Measurements from ENCODE around the gene EIF4G3. TPM values are rescaled to one million over a fixed set of nuclear protein-coding genes. Genes with fewer than 3 reads are reported as not detected.
"Not testable (repeated sequence)": the region's sequence is repeated elsewhere in the genome, so short reads cannot be mapped to it uniquely, and the experiment has no call there.

EIF4G3 gene
- total RNA-seq, 2 experiments from 2014 or later, result 56.7 to 64.3 TPM

DNA sequence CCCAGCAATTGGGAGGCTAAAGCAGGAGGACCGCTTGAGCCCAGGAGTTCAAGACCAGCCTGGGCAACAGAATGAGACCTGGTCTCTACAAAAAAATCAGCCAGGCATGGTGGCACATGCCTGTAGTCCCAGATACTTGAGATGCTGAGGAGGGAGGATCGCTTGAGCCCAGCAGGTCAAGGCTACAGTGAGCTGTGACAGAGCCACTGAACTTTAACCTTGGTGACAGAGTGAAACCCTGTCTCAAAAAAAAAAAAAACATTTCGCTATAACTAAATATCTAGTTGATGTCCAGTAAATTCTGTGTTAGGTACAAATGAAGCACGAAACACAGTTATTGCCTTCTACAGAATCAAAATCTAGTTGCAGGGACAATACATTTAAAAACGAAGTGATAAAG is 293.9 kb downstream of the EIF4G3 start:
- H3K27me3 Mint-ChIP-seq, result no peaks in the 10 kb centered on the region
- CTCF ChIA-PET, result no interaction called here
- no peak for DNase-seq

DNA sequence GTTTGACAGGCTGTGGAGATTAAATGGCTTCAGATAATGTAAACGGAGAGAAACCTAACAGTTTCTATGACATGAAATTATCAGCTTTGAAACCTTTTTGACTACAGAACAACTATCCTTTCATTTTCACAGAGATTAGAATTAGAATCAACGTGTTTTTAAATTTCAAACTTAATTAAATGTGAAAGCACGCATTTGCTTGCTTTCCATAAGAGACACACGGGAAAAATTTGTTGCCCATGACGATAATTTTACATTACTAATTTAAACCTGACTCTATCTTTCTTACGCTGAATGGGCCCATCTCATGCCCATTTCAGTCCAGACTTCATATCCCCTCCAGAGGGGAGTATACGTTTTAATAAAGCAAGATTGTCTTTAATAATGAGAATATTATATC is 297.9 kb downstream of the EIF4G3 start:
- no peaks in the 10 kb centered on the region for H3K9me3 Mint-ChIP-seq (ENCODE audit: low read depth)
- H3K27me3 Mint-ChIP-seq, result no peaks in the 10 kb centered on the region
- no peak overlapping the region for H3K27ac Mint-ChIP-seq
- H3K4me1 Mint-ChIP-seq, result peaks cover 6% of the 10 kb centered on the region
- H3K36me3 Mint-ChIP-seq, result peaks cover 26% of the 10 kb centered on the region
- DNase-seq (no peak), ATAC-seq (no peak)
- CTCF ChIA-PET, result no interaction called here
- no peak overlapping the region for H3K4me3 Mint-ChIP-seq

More for the DNA sequence above, 293.9 kb downstream of the EIF4G3 start:
- H3K4me1 Mint-ChIP-seq, result no peaks in the 10 kb centered on the region
- H3K4me3 Mint-ChIP-seq, result no peak overlapping the region
- peaks cover 16% of the 10 kb centered on the region for H3K36me3 Mint-ChIP-seq
- H3K9me3 Mint-ChIP-seq (ENCODE audit: low read depth), result no peaks in the 10 kb centered on the region
- no peak overlapping the region for H3K27ac Mint-ChIP-seq
- no peak for ATAC-seq

DNA sequence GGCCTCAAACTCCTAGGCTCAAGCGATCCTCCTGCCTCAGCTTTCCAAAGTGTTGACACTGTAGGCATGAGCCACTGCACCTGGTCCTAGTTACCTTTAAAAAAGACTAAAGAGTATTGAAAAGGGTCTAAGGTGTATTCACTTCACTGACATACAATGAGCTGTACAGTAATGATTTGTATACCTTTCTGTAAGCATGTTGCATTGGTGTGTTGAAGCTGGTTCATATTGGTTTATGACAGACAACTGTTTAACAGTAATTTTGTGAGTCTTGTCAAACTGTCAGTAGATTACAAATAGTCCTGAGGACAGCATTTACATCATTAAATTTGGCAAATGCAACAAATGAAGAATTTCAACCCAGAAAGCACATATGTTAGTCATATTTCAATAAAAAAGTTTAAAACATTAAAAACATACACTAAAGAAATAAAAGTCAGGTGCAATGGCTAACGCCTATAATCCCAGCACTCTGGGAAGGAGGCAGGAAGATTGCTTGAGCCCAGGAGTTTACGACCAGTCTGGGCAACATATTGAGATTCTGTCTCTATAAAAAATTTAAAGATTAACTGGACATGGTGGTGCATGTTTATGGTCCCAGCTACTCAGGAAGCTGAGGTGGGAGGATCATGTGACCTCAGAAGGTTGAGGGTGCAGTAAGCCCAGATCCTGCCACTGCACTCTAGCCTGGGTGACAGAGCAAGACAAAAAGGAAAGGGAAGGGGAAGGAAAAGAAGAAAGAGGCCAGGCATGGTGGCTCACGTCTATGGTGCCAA is 301.3 kb downstream of the EIF4G3 start:
- DNase-seq, result no peak
- no peak for ATAC-seq
- no peak overlapping the region for H3K4me3 Mint-ChIP-seq
- peaks cover 13% of the 10 kb centered on the region for H3K4me1 Mint-ChIP-seq
- no peaks in the 10 kb centered on the region for H3K9me3 Mint-ChIP-seq (ENCODE audit: low read depth)
- CTCF ChIA-PET, result no interaction called here
- H3K36me3 Mint-ChIP-seq, result peaks cover 25% of the 10 kb centered on the region
- no peaks in the 10 kb centered on the region for H3K27me3 Mint-ChIP-seq
- H3K27ac Mint-ChIP-seq, result no peak overlapping the region

DNA sequence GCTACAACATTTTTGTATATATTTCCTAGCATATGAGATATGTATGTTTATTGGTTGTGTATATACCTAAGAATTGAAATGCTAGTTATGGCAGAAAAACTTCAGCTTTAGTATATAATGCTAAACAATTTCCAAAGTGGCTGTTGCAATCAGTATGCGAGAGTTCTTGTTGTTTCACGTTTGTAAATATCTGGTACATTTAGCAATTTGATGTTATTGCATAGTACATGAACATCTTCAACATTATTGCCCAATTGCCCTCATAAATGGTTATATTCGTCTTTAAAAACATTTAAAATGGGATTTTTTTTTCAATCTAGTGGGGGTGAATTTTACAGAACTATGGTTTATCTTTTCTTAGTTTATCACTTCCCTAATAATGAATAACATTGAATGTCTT is 303.4 kb downstream of the EIF4G3 start:
- no peak overlapping the region for H3K4me3 Mint-ChIP-seq
- peaks cover 13% of the 10 kb centered on the region for H3K4me1 Mint-ChIP-seq
- CTCF ChIA-PET, result no interaction called here
- no peaks in the 10 kb centered on the region for H3K27me3 Mint-ChIP-seq
- DNase-seq, result no peak
- H3K36me3 Mint-ChIP-seq, result peaks cover 24% of the 10 kb centered on the region
- no peak for ATAC-seq
- no peaks in the 10 kb centered on the region for H3K9me3 Mint-ChIP-seq (ENCODE audit: low read depth)
- no peak overlapping the region for H3K27ac Mint-ChIP-seq

DNA sequence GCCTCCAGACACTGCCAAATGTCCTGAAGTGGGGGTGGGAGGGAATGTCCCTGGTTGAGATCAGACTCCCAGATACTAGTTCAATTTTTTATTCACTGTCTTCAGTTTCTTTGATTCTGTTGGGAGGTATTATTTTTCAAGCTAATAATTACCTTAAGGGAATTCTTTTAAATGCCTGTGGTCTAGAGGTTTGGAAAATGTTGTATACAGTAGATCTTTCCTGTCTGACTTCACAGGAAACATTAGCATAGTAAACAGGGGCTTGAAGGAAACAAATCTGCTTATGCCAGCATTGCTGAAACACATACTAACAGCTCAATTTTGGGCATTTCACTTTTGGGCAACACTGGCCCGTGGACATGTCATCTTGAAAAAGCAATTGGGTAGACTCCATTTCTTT is 305.3 kb downstream of the EIF4G3 start:
- no peak for ATAC-seq
- no peak overlapping the region for H3K4me3 Mint-ChIP-seq
- H3K27me3 Mint-ChIP-seq, result no peaks in the 10 kb centered on the region
- H3K36me3 Mint-ChIP-seq, result peaks cover 18% of the 10 kb centered on the region
- no peak for DNase-seq
- H3K27ac Mint-ChIP-seq, result no peak overlapping the region
- CTCF ChIA-PET, result interaction anchor here (1.0 kb wide), 1 partner anchor 324 kb away, joined by 5 read pairs; no protein-coding TSS in a partner anchor
- no peaks in the 10 kb centered on the region for H3K9me3 Mint-ChIP-seq (ENCODE audit: low read depth)
- H3K4me1 Mint-ChIP-seq, result peaks cover 13% of the 10 kb centered on the region

DNA sequence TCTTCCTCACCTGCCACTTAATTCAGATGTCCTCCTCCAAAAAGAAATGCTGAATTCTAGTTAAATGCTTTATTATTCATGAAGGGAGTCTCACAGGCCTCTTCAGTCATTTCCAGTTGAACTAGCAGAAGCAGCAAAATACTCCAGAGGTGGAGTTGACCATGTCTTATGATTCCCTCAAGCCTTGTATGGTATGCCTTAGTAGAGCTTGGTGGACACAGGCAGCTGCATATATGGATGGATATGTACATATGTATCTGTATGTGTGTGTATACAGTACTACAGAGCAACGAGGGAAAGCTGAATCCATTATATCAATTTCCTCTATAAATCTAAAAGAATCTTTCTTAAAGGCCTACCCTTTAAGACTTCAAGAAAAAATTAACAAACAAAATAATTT is 306.0 kb downstream of the EIF4G3 start:
- DNase-seq, result no peak
- CTCF ChIA-PET, result interaction anchor here (1.0 kb wide), 1 partner anchor 325 kb away, joined by 5 read pairs; no protein-coding TSS in a partner anchor
- Mint-ChIP-seq H3K4me1 (peaks cover 11% of the 10 kb centered on the region), H3K9me3 (ENCODE audit: low read depth) (no peaks in the 10 kb centered on the region), H3K36me3 (peaks cover 17% of the 10 kb centered on the region), H3K27ac (no peak overlapping the region), H3K4me3 (no peak overlapping the region), H3K27me3 (no peaks in the 10 kb centered on the region)
- ATAC-seq, result no peak

DNA sequence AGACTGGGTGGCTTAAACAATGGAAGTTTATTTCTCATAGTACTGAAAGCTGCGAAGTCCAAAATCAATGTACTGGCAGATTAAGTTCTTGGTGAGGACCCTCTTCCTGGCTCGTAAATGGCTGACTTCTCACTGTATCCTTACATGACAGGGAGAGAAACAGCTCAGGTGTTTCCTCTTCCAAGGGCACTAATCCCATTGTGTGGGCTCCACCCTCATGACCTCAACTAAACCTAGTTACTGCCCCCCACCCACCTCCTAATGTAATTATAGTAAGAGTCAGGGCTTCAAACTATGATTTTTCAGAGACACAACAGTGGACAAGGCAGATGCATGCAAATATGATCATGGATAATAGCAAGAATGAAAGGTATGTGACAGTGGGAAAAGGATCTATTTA is 308.4 kb downstream of the EIF4G3 start:
- Mint-ChIP-seq H3K36me3 (peaks cover 18% of the 10 kb centered on the region), H3K27ac (no peak overlapping the region), H3K4me3 (no peak overlapping the region), H3K4me1 (peaks cover 5% of the 10 kb centered on the region), H3K27me3 (no peaks in the 10 kb centered on the region), H3K9me3 (ENCODE audit: low read depth) (no peaks in the 10 kb centered on the region)
- no peak for ATAC-seq
- DNase-seq, result no peak
- CTCF ChIA-PET, result no interaction called here

DNA sequence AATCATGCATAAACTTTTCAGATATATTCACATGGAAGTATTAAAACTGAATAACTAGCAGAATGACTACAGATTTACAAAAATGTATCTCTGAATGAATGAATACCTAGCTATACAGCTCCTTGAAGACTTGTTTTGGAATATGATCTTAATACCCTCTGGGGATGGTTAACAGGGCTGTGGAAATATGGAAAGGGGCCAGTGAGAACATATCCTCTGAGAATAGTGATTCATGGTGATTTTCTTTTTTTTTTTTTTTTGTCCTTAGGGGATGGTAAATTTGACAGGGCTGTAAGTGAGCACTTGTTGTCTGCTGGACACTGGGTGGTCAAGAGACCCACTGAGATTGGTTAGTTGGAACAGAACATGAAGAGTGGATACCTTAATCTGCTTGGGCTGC is 308.9 kb downstream of the EIF4G3 start:
- H3K27me3 Mint-ChIP-seq, result no peaks in the 10 kb centered on the region
- ATAC-seq (no peak), DNase-seq (no peak)
- peaks cover 16% of the 10 kb centered on the region for H3K36me3 Mint-ChIP-seq
- H3K4me1 Mint-ChIP-seq, result peaks cover 1% of the 10 kb centered on the region
- H3K27ac Mint-ChIP-seq, result no peak overlapping the region
- H3K4me3 Mint-ChIP-seq, result no peak overlapping the region
- CTCF ChIA-PET, result interaction anchor here (1.1 kb wide), 1 partner anchor 29 kb away, joined by 3 read pairs; no protein-coding TSS in a partner anchor
- H3K9me3 Mint-ChIP-seq (ENCODE audit: low read depth), result no peaks in the 10 kb centered on the region

DNA sequence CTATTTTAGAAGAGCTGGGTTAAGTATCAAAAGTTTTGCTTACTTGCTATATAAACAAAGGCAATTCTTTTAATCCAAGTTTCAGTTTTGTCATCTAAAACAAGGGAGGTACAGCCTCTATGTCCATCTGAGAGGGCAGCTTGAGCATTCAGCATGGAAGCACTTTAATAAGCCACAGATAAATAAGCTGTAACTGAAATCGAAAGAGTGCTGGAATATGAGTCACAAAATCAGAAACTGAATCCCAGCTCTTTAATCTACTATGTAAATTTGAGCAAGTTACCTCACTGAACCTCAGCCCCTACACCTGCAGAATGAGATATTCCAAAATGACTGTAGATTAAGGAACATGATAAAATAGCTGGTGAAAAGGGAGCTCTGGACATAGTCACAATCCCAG is 309.6 kb downstream of the EIF4G3 start:
- H3K9me3 Mint-ChIP-seq (ENCODE audit: low read depth), result no peaks in the 10 kb centered on the region
- no peak for DNase-seq
- no peaks in the 10 kb centered on the region for H3K27me3 Mint-ChIP-seq
- H3K4me3 Mint-ChIP-seq, result no peak overlapping the region
- no peak overlapping the region for H3K27ac Mint-ChIP-seq
- no peak for ATAC-seq
- H3K4me1 Mint-ChIP-seq, result no peaks in the 10 kb centered on the region
- CTCF ChIA-PET, result interaction anchor here (1.1 kb wide), 1 partner anchor 29 kb away, joined by 3 read pairs; no protein-coding TSS in a partner anchor
- peaks cover 16% of the 10 kb centered on the region for H3K36me3 Mint-ChIP-seq

DNA sequence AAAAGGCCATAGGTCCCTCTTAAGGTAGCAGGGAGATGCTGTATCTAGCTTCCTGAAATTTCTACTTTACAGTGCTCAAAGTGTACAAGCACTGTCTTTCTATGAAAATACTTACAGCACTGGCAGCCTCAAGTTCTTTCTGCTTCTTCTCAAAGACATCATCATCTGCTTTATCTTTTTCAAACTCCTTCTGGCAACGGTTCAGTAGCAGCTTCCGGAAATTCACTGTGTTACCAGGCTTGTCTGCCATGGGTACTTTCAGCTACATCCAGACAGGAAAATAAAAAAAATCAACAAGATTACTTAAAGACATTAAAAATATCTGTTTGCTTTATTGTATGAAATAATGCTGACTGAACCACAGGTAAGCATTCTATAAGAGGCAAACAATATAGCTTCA is 311.7 kb downstream of the EIF4G3 start:
- Mint-ChIP-seq H3K27me3 (no peaks in the 10 kb centered on the region), H3K27ac (no peak overlapping the region), H3K36me3 (peaks cover 22% of the 10 kb centered on the region), H3K4me1 (no peaks in the 10 kb centered on the region), H3K4me3 (no peak overlapping the region), H3K9me3 (ENCODE audit: low read depth) (no peaks in the 10 kb centered on the region)
- ATAC-seq (no peak), DNase-seq (no peak)
- CTCF ChIA-PET, result interaction anchor here (0.7 kb wide), 1 partner anchor 16 kb away, joined by 3 read pairs; no protein-coding TSS in a partner anchor

DNA sequence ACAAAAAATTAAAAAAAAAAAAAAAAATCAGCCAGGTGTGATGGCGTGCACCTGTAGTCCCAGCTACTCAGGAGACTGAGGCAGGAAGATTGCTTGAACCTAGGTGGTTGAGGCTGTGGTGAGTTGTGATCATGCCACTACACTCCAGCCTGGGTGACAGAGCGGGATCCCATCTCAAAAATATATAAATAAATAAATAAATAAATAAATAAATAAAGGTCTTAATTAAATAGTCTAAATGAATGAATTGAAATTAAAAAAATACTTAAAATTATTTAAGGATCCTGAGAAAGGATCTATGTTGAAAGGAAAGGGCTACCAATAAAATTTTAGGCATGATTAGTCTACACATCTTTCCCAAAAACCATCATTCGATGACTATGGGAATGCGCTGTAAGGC is 322.2 kb downstream of the EIF4G3 start:
- H3K27me3 Mint-ChIP-seq, result no peaks in the 10 kb centered on the region
- CTCF ChIA-PET, result no interaction called here
- H3K27ac Mint-ChIP-seq, result no peak overlapping the region
- H3K4me1 Mint-ChIP-seq, result no peaks in the 10 kb centered on the region
- no peaks in the 10 kb centered on the region for H3K9me3 Mint-ChIP-seq (ENCODE audit: low read depth)
- no peak for ATAC-seq
- no peak for DNase-seq
- no peak overlapping the region for H3K4me3 Mint-ChIP-seq
- peaks cover 35% of the 10 kb centered on the region for H3K36me3 Mint-ChIP-seq

DNA sequence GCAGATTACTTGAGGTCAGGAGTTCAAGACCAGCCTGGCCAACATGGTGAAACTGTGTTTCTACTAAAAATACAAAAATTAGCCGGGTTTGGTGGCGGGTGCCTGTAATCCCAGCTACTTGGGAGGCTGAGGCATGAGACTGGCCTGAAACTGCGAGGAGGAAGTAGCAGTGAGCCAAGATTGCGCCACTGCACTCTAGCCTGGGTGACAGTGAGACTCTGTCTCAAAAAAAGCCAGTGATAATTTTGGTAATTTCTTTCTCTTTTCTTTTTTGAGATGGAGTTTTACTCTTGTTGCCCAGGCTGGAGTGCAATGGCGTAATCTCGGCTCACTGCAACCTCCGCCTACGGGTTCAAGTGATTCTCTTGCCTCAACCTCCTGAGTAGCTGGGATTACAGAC is 324.9 kb downstream of the EIF4G3 start:
- H3K4me3 Mint-ChIP-seq; H3K27ac Mint-ChIP-seq; H3K27me3 Mint-ChIP-seq; H3K9me3 Mint-ChIP-seq (ENCODE audit: low read depth); H3K4me1 Mint-ChIP-seq; ATAC-seq; CTCF ChIA-PET; DNase-seq: not testable (repeated sequence)
- peaks cover 25% of the 10 kb centered on the region for H3K36me3 Mint-ChIP-seq

DNA sequence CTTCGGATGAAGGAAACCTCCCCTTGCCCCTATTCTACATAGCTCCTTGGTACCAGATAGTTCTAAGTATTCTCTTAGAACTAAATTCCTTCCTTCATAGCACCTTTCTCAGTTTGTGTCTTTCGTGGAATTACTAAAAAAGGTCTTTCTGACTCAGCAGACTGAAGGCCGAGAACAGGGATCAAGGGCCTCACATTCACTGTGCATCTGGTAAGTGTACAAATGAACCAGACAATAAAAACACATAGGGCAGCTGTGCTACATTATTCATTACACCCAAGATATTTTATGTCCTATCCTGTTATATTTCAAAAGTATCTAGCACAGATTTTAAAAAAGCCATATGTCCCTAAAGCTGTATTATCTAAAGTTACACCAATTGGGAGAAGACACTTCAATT is 326.7 kb downstream of the EIF4G3 start:
- DNase-seq, result no peak
- no peak for ATAC-seq
- H3K27ac Mint-ChIP-seq, result no peak overlapping the region
- peaks cover 27% of the 10 kb centered on the region for H3K36me3 Mint-ChIP-seq
- no peaks in the 10 kb centered on the region for H3K9me3 Mint-ChIP-seq (ENCODE audit: low read depth)
- CTCF ChIA-PET, result interaction anchor here (0.9 to 1.8 kb wide), 3 partner anchors 10 to 216 kb away, joined by 3 to 5 read pairs (median 4); no protein-coding TSS in a partner anchor
- H3K4me1 Mint-ChIP-seq, result no peaks in the 10 kb centered on the region
- no peak overlapping the region for H3K4me3 Mint-ChIP-seq
- no peaks in the 10 kb centered on the region for H3K27me3 Mint-ChIP-seq

DNA sequence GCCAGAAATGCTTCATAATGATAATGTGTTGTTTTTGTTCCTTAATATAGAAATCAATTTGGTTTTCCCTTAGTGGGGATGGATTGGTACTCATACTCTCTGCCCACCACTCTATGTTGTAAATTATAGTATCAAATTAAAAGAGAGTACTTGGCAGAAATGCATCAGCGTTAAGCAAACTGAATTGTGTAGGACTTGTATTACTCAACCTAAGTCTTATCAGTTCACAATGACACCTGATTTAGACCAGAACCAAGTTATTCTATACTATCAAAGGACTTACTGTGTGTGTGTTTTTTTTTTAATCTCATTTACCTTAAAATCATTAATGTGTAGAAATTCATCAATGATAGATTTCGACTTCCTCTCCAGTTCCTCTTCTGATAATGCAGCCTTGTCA is 327.6 kb downstream of the EIF4G3 start:
- Mint-ChIP-seq H3K27ac (no peak overlapping the region), H3K27me3 (no peaks in the 10 kb centered on the region), H3K9me3 (ENCODE audit: low read depth) (no peaks in the 10 kb centered on the region), H3K36me3 (peaks cover 28% of the 10 kb centered on the region), H3K4me3 (no peak overlapping the region), H3K4me1 (no peaks in the 10 kb centered on the region)
- ATAC-seq (no peak), DNase-seq (no peak)
- CTCF ChIA-PET, result interaction anchor here (0.9 to 1.8 kb wide), 4 partner anchors 9 to 215 kb away, joined by 3 to 5 read pairs (median 4); no protein-coding TSS in a partner anchor

All from activated CD8-positive, alpha-beta memory T cell treated with anti-CD3 and anti-CD28 coated beads, Interleukin-2, amount 10 ng/mL, durations not matched to agents 7 days and 5 days (primary cell).